ENCODE measurements around the gene CAMKK2. TPM values are rescaled to one million over a fixed set of nuclear protein-coding genes. Genes with fewer than 3 reads are reported as not detected.

The CAMKK2 gene
- total RNA-seq, 1 experiment from 2014 or later = 24.7 TPM

DNA sequence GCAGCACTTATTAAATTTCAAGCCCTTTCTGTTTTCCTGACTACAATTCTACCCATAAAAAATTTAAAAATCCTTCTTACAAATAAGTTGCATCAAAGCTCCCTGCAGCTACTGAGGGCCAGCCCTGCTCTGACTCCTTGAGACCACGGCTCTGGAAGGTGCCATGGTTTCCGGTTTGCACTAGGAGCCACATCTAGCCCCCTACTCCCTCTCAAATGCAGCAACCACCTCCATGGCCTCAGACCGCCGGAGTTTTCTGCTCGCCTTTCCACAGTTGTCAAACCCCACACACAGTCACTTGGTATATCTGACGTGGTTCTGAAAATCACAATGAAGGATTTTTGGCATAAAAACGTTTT, 56.5 kb downstream of the CAMKK2 start:
- no peak overlapping the region for H4K91ac ChIP-seq (ENCODE audit: insufficient read length, low read depth, low read length)

More for the DNA sequence above, 56.5 kb downstream of the CAMKK2 start:
- no peak overlapping the region for H3K56ac ChIP-seq (ENCODE audit: insufficient read length, low read depth, low read length)
- TF ChIP-seq, protein P1, sequence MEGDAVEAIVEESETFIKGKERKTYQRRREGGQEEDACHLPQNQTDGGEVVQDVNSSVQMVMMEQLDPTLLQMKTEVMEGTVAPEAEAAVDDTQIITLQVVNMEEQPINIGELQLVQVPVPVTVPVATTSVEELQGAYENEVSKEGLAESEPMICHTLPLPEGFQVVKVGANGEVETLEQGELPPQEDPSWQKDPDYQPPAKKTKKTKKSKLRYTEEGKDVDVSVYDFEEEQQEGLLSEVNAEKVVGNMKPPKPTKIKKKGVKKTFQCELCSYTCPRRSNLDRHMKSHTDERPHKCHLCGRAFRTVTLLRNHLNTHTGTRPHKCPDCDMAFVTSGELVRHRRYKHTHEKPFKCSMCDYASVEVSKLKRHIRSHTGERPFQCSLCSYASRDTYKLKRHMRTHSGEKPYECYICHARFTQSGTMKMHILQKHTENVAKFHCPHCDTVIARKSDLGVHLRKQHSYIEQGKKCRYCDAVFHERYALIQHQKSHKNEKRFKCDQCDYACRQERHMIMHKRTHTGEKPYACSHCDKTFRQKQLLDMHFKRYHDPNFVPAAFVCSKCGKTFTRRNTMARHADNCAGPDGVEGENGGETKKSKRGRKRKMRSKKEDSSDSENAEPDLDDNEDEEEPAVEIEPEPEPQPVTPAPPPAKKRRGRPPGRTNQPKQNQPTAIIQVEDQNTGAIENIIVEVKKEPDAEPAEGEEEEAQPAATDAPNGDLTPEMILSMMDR (conservative IDR thresholded peaks at IDR 0.05) = no peak
- Mint-ChIP-seq H3K9me3 (no peaks in the 10 kb centered on the region), H3K27me3 (ENCODE audit: low read depth) (no peaks in the 10 kb centered on the region), H3K36me3 (ENCODE audit: insufficient read depth in 1 of 3, low read depth in 3 of 3) (peaks cover 16 to 23% (median 21%) of the 10 kb centered on the region in 3 experiments; a peak in 6 of 7 replicates), H3K4me1 (peaks cover 25 to 40% of the 10 kb centered on the region in 2 experiments), H3K4me3 (0 out of 5 replicates have a peak overlapping the region, but pooled peaks of 1 of the 2 experiments have one; percentile 42), H3K27ac (peak overlapping the region in 2 of 3 experiments; percentile 44 to 49; a peak in 3 of 7 replicates)
- H2BK120ac ChIP-seq (ENCODE audit: low read depth, low read length, poor library complexity, severe bottlenecking) = no peak overlapping the region
- H3K18ac ChIP-seq (ENCODE audit: insufficient read length, low read depth, low read length) = no peak overlapping the region
- H3K4ac ChIP-seq (ENCODE audit: low read depth, low read length) = no peak overlapping the region
- no peak overlapping the region for H3K14ac ChIP-seq (ENCODE audit: insufficient read depth, low read length)
- no peak overlapping the region for H3K4me2 ChIP-seq (ENCODE audit: insufficient read depth, insufficient read length, low read length)
- H2BK5ac ChIP-seq (ENCODE audit: insufficient read length, low read length) = no peak overlapping the region
- H4K20me1 ChIP-seq (ENCODE audit: control insufficient read depth, insufficient read depth, insufficient read length) = no peaks in the 10 kb centered on the region
- H3K79me1 ChIP-seq (ENCODE audit: insufficient read depth, low read depth, low read length, poor library complexity, severe bottlenecking) = no peaks in the 10 kb centered on the region
- no peak overlapping the region for H3K9ac ChIP-seq (ENCODE audit: extremely low read depth, insufficient read length, low read length)
- no peak overlapping the region for H4K5ac ChIP-seq (ENCODE audit: insufficient read length, low read depth, low read length)
- H3K9me3 ChIP-seq (ENCODE audit: control insufficient read depth, low read depth, low read length) = no peaks in the 10 kb centered on the region
- H3K27me3 ChIP-seq (ENCODE audit: insufficient read depth, low read length) = no peaks in the 10 kb centered on the region
- no peak overlapping the region for H3K23ac ChIP-seq (ENCODE audit: insufficient read length, low read depth, low read length)
- no peak overlapping the region for H2BK12ac ChIP-seq (ENCODE audit: insufficient read length, low read depth, low read length)
- no peaks in the 10 kb centered on the region for H3K23me2 ChIP-seq (ENCODE audit: insufficient read length, low read depth, low read length, poor library complexity, severe bottlenecking)
- peaks cover 3% of the 10 kb centered on the region; the same call in 1 of the 2 replicates for H3K4me1 ChIP-seq (ENCODE audit: insufficient read depth, low read length)
- no CpG with 5 or more reads among the region's 7 CpGs for WGBS (ENCODE audit: extremely low coverage, insufficient read length, low lambda C conversion rate)
- no peak overlapping the region for H2AFZ ChIP-seq (ENCODE audit: low read length)
- H3K79me2 ChIP-seq (ENCODE audit: insufficient read depth, low read length) = no peaks in the 10 kb centered on the region
- no peak for DNase-seq
- H2BK15ac ChIP-seq (ENCODE audit: low read depth, low read length) = no peak overlapping the region
- no peak overlapping the region for H4K8ac ChIP-seq (replicated peaks; ENCODE audit: insufficient read length, low read depth, low read length)
- H2BK20ac ChIP-seq (ENCODE audit: low read depth, low read length, poor library complexity, severe bottlenecking) = no peak overlapping the region
- H3K27ac ChIP-seq (ENCODE audit: insufficient read length, low read depth, low read length) = no peak overlapping the region
- no peak overlapping the region for H2AK5ac ChIP-seq (ENCODE audit: insufficient read length, low read length)
- H3T11ph ChIP-seq (ENCODE audit: low read length) = no peak overlapping the region
